Stimulated activated CD4-positive, alpha-beta T cell treated with anti-CD3 and anti-CD28 coated beads, Interleukin-15, amount 100 ng/mL, for 24 hours (primary cell): ENCODE results near the gene ZMIZ2.
"Not testable (repeated sequence)": the region's sequence is repeated elsewhere in the genome, so short reads cannot be mapped to it uniquely, and the experiment has no call there.

Source experiments
- DNase-seq: peaks from one replicate; pipeline ENCODE4 v3.0.0-alpha.2; 2020

Gene ZMIZ2

GRCh38 chr7:44748045-44748947, at the start of gene ZMIZ2:
ZMIZ2 (plus strand) TSS chr7:44748847; CDS start chr7:44756250, 7,403 bp downstream.
- peak; percentile 92 for DNase-seq

GRCh38 chr7:44699598-44699997, 49.0 kb upstream of the ZMIZ2 start:
- not testable (repeated sequence) for DNase-seq

GRCh38 chr7:44700322-44700721, 48.3 kb upstream of the ZMIZ2 start:
- no peak for DNase-seq

- DNase-seq = not testable (repeated sequence)
Observed at GRCh38 chr7:44703391-44703790, 45.3 kb upstream of the ZMIZ2 start.

- no peak for DNase-seq
Observed at GRCh38 chr7:44703921-44704320, 44.7 kb upstream of the ZMIZ2 start.

- DNase-seq = no peak
Observed at GRCh38 chr7:44705434-44705833, 43.2 kb upstream of the ZMIZ2 start.

- DNase-seq = no peak
Observed at GRCh38 chr7:44706788-44707557, 41.7 kb upstream of the ZMIZ2 start.

- no peak for DNase-seq
Observed at GRCh38 chr7:44707558-44708230, 41.0 kb upstream of the ZMIZ2 start.

GRCh38 chr7:44709011-44709915, 39.4 kb upstream of the ZMIZ2 start:
- no peak for DNase-seq

- DNase-seq = no peak
Observed at GRCh38 chr7:44709945-44710596, 38.6 kb upstream of the ZMIZ2 start.

- DNase-seq = no peak
Observed at GRCh38 chr7:44711528-44711927, 37.1 kb upstream of the ZMIZ2 start.

- no peak for DNase-seq
Observed at GRCh38 chr7:44712012-44712411, 36.6 kb upstream of the ZMIZ2 start.

- no peak for DNase-seq
Observed at GRCh38 chr7:44713141-44713540, 35.5 kb upstream of the ZMIZ2 start.

- no peak for DNase-seq
Observed at GRCh38 chr7:44713680-44714335, 34.8 kb upstream of the ZMIZ2 start.

- DNase-seq = no peak
Observed at GRCh38 chr7:44716205-44716604, 32.4 kb upstream of the ZMIZ2 start.

GRCh38 chr7:44720301-44720700, 28.3 kb upstream of the ZMIZ2 start:
- no peak for DNase-seq

GRCh38 chr7:44724276-44724675, 24.4 kb upstream of the ZMIZ2 start:
- no peak for DNase-seq

- not testable (repeated sequence) for DNase-seq
Observed at GRCh38 chr7:44726250-44726649, 22.4 kb upstream of the ZMIZ2 start.

- DNase-seq = no peak
Observed at GRCh38 chr7:44727158-44727936, 21.3 kb upstream of the ZMIZ2 start.

- DNase-seq = no peak
Observed at GRCh38 chr7:44727937-44728262, 20.7 kb upstream of the ZMIZ2 start.
